Stimulated activated naive CD4-positive, alpha-beta T cell (primary cell): ENCODE results near the gene VPS26A.
A peak's percentile ranks its signal among the peaks of the same experiment; 100 is the strongest.
"Not testable (repeated sequence)": the region's sequence is repeated elsewhere in the genome, so short reads cannot be mapped to it uniquely, and the experiment has no call there.

ENCODE experiments used
- DNase-seq, 6 experiments: peaks; one replicate each; lab custom pipeline; 2025; lab: John Stamatoyannopoulos, UW

VPS26A gene

DNA sequence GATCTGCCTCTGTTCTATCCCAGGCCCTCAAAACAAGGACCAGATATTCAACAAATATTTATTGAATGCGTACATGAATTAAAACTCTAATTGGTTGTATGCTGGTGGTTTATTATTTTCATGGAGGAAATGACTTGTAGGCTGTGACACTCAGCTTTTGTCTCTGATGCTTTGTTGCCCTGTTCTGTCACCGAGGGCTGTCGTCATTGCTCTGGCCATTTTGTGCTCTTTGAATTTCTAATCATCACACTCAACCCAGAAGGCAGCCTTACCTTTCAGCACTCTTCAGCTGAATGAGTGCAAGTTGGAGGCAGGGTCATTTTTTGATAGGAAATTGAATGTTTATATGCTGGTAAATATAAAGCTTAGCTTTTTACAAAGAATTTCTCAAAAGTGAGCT lies 21.5 kb upstream of the VPS26A start:
- DNase-seq: no peak

DNA sequence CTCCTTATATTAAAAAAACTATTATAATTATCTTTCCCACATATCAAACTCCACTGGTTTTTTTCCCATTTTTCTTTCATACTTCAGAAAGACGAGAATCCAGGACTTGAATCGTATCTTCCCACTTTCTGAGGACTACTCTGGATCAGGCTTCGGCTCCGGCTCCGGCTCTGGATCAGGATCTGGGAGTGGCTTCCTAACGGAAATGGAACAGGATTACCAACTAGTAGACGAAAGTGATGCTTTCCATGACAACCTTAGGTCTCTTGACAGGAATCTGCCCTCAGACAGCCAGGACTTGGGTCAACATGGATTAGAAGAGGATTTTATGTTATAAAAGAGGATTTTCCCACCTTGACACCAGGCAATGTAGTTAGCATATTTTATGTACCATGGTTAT lies 20.2 kb upstream of the VPS26A start:
- no peak for DNase-seq

DNA sequence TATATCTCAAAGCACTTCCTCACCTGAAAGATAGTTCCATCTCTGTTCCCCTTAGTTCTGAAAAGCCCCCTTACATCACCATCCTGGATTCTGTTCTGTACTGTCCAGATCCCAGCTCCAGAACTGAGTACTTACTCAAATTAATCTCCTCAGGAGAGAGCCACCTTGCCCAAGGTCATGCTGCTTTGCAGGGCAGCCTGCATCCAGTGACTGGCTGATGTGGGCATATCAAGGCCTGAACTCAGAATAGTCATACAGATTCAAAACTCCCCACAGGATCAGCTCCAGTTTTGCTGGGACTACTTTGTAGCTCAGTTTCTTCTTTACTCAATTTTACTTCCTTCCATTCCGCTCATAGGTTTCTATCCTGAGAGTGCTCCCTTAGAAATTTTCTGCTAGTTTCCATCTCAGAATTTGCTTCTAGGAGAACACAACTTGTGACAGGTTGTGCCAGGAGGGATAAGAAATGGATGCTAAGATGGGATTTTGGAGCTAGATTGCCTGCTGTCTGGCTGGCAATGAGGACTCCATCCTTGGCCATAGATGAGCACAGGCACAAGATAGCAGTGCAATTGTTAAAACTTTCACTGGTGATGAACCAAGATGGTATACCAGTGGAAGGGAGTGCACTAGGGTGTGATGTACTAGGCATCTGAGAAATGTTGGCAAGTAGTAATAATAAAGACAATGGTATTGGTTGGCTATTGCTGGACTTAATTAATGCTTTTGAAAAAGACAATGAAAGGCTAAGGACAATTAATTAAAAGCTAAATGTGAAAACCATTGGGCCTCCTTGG lies 18.8 kb upstream of the VPS26A start:
- DNase-seq: no peak

DNA sequence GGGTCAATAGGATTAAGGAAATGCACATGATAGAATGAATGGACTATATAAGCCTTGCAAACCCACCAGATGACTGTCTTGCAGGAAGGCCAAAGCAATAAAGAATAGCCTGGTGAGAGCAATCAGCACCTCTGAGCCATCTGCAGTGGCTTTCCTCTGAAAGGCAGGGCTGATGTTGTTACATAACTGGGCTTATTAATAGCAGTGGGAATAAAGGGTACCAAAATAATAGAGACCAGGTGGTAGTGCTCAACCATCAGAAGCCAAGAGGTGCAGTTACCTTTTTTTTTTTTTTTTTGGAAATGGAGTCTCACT lies 16.8 kb upstream of the VPS26A start:
- no peak for DNase-seq

DNA sequence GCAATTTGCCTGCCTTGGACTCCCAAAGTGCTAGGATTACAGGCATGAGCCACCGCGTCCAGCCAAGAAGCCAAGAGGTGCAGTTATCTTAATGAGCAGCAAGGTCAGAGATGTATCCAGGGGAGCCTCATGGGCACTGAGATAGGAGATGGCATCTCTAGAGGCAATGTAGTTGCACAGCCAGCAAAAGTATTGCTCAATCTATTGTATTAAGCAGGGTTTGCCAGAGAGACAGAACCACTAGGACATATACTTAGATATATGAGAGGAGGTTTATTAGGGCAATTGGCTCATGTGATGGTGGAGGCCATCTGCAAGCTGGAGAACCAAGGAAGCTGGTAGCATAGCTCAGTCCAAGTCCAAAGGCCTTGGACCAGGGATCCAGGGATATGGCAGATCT lies 16.3 kb upstream of the VPS26A start:
- DNase-seq: no peak

DNA sequence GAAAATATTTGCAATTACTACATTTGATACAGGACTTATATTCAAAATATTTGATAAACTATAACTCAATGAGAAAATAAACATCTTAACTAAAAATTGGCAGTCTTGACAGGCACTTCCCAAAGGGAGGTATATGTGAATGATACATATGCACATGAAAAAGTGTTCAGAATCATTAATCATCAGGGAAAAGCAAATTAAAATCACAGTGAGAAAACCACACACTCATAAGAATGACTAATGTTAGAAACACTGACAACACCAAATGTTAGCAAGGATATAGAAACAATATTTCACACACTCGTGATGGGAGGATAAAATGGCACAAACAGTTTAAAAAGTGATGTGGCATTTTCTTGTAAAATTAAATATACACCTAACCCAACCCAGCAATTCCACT lies 4.1 kb upstream of the VPS26A start:
- no peak for DNase-seq

DNA sequence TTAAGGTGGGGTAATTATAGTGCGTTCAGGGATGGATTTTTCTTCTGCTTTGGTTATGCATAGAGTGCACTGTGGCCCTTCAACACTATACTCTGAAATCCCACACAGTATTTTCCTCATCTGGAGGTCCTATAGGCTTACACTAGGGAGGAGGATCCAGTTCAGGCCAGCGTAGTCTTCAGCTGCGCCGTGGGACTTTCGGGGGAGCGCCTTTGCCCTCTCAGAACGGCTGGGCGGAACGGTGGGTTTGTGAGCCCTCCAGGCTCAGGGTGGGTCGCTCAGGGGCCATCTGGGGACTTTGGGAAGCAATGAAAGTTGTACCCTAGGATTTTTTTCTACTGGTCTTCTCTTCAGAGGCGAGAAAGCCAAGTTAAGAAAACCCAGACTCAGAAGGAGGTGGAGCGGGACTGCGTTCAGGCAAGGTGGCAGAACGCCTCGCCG lies 652 bp upstream of the VPS26A start:
- no peak for DNase-seq

DNA sequence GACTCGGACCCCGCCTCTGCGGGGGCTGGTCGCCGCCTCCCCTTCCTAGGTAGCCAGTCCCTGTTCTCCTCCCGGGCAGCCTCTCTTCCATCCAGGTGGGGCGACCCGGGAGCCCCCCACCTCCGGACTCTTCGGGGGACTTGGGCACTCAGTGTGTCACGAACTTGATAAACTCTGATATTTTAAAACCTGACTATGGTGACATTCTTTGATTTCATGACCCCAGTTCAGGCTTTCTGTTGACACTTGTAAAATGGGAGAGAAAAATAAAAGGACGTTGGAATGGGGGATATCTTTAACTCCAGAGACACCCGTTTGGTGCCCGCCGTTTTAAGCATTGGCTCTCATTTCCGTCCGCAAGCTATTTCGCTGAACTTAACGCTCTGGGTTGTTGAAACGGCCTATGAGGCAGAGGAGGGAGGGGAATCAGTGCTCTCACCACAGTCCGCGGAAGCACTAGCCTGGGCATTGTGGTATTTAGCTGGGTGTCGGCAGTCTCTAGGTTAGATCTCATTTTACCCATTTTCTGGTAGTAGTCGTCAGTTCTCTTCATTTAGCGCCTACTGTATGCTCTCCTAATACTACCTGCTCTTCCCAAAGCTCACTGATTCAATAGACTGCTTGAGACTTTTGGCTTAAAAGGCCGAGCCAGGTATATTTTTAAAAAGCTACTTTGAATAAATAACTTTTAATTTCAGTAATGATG lies 738 bp downstream of the VPS26A start:
- DNase-seq: peak in 4 of 6 experiments; percentile 34 to 59 (median 43)

DNA sequence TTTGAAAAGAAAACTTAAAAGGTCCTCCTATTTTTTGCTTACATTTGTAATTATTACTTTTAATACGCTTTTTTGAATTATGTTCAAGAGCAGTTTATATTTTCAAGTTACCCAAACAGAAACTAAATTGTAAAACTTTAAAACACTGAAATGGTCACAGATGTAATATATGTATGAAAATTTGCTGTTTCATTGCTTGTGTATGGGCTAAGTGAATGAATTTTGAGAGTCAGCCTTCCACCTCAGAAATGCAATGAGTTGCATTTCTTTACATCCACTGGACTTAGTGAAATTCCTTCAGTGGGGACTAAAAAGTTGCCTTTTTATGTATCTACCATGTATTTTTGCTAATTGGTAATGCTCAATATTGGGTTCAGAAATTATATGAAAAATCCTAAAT lies 1.6 kb downstream of the VPS26A start:
- no peak for DNase-seq

DNA sequence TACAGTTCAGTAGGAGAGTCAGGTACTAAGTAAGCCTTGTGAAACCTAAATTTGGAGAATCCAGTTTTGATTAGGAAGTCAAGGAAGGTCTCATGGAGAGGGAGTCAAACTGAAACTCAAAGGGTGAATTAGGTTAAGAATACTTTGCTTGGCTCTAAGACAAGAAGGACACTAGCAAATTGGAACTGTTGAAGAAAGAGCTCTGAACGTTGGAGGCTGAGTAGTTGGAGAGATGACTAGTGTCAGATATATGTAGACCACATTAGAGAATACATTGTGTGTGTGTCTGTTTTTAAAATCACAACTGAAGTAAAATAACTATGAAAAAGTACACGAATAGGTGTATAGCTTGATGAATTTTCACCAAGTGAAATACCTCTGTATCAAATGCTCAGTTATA lies 6.3 kb downstream of the VPS26A start:
- DNase-seq: no peak

DNA sequence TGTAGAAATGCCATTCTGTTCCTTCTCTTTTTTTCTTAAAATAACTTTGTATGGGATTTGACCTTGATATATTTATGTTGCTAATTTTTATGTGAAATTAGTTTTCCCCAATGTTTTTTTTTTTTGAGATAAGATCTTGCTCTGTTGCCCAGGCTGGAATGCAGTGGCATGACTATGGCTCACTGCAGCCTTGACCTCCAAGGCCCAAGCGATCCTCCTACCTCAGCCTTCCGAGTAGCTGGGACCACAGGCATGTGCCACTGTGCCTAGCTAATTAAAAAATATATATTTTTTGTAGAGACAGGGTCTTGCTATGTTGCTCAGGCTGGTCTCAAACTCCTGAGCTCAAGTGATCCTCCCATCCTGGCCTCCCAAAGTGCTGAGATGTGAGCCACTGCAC lies 16.0 kb downstream of the VPS26A start:
- no peak for DNase-seq

DNA sequence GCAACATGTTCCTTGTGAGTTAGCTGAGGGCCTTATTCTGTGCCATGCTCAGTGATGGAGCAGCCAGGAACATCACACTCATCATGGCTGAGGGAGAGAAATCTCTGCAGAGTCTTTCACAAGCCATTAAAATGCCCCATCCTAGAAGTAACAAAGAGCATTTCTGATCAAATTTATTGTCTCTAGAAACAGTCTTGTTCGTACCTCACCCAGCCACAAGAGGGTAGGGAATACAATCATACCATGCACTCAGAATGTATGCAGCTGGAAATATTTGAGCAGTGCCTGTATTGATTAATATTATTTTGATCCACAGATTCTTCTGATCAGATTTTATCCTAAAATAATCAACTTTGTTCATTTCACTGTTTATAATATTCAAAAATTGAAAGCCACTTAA lies 17.3 kb downstream of the VPS26A start:
- DNase-seq: no peak

DNA sequence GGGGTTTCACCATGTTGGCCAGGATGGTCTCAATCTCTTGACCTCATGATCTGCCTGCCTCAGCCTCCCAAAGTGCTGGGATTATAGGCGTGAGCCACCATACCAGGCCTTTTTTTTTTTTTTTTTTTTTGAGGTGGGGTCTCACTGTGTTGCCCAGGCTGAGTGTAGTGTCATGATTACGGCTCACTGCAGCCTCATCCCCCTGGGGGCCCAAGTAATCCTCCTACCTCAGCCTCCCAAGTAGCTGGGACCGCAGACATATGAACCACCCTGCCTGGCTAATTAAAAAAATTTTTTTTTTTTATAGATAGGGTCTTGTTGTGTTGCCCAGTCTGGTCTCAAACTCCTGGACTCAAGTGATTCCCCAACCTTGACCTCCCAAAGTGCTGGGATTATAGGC lies 18.1 kb downstream of the VPS26A start:
- DNase-seq: not testable (repeated sequence)

DNA sequence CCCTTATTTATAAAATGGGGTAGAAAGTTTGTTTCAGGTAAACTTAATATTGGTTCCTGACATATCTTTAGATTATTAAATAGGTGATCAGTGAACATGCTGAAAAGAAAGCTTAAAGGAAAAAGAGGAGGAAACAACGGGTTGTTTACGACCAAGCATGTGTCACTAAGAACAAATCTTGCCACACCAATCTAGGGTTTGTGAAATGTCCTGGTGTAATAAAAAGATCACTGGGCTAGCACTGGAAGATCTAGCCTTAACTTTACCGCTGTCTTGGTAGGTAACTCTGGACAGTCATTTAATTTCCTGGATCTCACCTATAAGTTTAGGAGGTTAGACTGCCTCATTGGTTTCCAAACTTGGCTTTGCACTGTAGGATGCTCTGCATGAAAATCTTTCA lies 19.0 kb downstream of the VPS26A start:
- DNase-seq: no peak

DNA sequence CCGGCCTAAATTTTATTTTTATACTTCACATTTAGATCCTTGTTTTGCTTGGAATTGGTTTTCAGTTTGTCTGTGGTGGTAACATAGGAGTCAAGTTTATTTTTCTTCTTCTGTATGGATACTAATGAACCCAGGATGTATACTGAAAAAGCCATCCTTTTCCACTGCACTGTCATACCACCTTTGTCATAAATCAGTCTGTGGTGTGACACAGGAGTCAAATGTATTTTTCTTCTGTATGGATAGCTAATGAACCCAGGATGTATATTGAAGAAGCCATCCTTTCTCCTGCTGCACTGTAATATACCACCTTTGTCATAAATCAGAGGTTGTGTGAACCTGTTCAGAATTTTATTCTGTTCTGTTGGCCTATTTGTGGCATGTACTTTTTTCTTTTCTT lies 21.4 kb downstream of the VPS26A start:
- no peak for DNase-seq

DNA sequence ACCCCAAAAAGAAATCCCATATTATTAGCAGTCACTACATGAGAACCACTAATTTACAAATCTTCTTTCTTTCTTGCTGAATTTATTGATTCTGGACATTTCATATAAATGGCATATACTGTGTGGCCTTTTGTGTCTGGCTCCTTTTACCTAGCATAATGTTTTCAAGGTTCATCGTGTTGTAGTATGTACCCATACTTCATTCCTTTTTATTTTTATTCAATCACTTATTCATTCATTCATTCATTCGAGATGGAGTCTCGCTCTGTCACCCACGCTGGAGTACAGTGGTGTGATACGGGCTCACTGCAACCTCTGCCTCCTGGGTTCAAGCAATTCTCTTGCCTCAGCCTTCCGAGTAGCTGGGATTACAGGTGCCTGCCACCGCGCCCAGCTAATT lies 21.9 kb downstream of the VPS26A start:
- no peak for DNase-seq

DNA sequence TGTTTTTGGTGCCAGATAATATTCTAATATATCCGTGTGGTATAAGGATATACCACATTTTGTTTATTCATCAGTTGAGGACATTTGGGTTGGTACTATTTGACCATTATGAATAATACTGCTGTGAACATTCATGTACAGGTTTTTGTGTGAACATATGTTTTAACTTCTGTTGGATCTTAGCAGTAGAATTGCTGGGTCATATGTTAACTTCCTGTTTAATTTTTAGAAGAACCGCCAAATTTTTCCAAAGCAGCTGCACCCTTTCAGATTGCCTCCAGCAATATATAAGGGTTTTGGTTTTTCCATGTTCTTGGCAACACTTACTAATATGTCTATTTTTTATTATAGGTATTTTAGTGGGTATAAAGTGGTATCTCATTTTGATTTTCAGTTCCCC lies 22.8 kb downstream of the VPS26A start:
- no peak for DNase-seq

DNA sequence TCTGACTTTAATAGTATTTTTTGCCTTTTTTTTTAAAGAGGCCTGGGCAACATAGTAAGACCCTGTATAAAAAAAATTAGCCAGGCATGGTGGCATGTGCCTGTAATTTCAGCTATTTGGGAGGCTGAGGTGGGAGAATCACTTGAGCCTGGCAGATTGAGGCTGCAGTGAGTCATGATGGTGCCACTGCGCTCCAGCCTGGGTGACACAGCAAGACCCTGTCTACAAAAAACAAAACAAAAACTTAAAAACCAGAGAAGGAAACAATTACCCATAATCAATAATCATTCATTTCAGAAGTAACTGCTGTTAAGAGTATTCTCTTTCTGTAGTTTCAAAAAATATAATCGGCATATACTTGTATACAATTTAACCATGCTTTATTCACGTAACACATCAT lies 28.0 kb downstream of the VPS26A start:
- no peak for DNase-seq

DNA sequence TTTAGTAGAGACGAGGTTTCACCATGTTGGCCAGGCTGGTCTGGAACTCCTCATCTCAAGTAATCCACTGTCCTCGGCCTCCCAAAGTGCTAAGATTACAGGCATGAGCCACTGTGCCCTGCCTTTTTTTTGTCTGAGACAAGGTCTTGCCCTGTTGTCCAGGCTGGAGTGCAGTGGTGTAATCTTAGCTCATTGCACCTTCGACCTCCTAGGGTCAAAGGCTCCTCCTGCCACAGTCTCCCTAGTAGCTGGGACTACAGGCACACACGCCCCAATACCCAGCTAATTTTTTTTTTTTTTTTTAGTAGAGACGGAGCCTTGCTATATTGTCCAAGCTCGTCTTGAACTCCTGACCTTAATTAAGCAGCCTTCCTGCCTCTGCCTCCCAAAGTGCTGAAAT lies 29.2 kb downstream of the VPS26A start:
- DNase-seq: no peak

DNA sequence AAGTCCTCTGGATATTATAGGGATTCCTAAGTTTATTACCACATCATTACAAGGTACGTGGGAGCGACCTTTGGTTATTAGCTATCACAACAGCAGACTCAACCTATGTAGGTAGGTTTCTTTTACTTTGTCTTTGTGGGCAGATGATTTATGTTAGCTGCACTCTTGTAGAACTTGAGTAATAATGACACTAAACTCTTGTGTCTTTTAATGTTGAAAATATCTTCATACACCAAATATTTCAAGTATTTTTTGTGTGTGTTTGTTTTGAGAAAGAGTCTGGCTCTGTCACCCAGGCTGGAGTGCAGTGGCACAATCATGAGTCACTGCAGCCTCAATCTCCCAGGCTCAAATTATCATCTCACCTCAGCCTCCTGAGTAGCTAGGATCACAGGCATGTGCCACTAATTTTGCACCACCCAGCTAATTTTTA lies 36.8 kb downstream of the VPS26A start:
- no peak for DNase-seq

DNA sequence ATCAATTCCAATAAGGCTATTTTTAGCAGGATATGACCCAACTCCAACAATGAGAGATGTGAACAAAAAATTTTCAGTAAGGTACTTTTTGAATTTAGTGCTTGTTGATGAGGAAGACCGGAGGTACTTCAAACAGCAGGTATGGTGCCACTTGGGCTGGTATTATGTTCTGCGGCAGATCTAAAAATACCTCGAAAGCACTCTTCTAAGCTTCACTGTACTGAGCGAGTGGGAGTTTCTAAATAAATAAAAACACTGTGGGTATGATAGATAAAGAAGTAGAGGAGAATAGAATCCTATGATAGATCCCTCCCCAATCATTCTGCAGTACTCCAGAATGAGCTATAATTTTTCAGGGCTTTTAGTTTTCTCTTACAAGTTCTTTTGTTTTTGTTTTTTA lies 44.5 kb downstream of the VPS26A start:
- no peak for DNase-seq

DNA sequence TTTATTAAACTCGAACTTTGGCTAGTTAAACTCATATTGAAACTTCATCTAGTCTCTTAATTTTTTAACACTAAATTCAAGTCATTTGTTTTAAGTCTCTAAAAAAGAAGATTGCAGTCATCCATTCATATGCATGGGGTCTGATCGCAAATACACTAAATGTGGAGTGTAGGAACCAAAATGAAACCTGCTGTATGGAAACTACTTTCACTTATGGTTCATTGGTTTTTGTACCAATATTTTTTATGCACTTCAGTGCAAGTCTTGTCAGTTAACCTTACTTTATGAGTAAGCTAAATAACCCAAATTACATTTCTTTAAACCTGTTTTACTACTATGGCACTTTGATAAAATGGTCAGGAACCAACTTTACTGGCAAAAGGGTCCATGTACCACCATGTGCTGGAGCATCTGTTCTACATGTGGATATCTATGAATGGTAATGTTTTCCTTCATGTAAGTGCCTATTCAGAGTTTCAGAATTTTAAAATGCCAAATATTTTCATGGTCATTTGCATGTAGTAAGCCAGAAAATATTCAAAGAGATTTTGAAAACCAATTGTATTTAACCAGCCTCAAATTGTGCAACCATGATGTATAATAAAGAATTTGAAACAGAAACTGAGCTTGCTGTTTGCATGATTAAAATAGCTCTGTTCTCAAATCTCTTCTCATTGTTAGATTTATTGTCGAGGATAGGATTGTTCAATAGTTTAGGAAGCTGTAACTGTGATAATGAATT lies 48.4 kb downstream of the VPS26A start:
- DNase-seq: no peak

DNA sequence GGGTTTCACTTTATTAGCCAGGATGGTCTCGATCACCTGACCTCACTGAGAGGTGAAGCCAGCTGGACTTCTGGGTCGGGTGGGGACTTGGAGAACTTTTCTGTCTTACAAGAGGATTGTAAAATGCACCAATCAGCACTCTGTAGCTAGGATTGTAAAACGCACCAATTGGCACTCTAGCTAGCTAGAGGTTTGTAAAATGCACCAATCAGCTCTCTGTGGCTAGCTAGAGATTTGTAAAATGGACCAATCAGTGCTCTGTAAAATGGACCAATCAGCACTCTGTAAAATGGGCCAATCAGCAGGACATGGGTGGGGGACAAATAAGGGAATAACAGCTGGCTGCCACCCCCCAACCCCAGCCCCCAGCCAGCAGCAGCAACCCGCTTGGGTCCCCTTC lies 51.3 kb downstream of the VPS26A start:
- not testable (repeated sequence) for DNase-seq
